Transverse colon (tissue), 4 donors: ENCODE results near the gene SLC17A3. TPM values are rescaled to one million over a fixed set of nuclear protein-coding genes. Genes with fewer than 3 reads are reported as not detected.

Experiments used
- DNase-seq: peaks from one replicate; pipeline ENCODE4 v3.0.0-alpha.2; 2019
- H3K27ac ChIP-seq, 4 donors: fragments of 200-600 bp; sonication (generic); 2 replicates each; pipeline ENCODE4 v1.5.1; 2016 to 2018; ENCODE audit warnings: inconsistent platforms in 4 of 4
- H3K27me3 ChIP-seq: fragments of 200-600 bp; sonication (generic); 2 replicates; pipeline ENCODE4 v1.5.1; 2017; ENCODE audit warnings: inconsistent platforms
- H3K36me3 ChIP-seq, 4 donors: fragments of 200-600 bp; sonication (generic); 2 replicates each; pipeline ENCODE4 v1.5.1; 2017 to 2019; ENCODE audit warnings: inconsistent platforms in 4 of 4
- H3K4me1 ChIP-seq, 4 donors: fragments of 200-600 bp; sonication (generic); 2 replicates each; pipeline ENCODE4 v1.5.1; 2017 to 2020; ENCODE audit warnings: inconsistent platforms in 4 of 4
- H3K4me3 ChIP-seq, 4 donors: fragments of 200-600 bp; sonication (generic); 1 replicate in 1 of 4; 2 replicates in 3 of 4; pipeline versions ENCODE4 v1.5.1 to v1.6.1; 2017 to 2019; ENCODE audit warnings: inconsistent platforms in 4 of 4
- H3K9me3 ChIP-seq, 2 donors: fragments of 200-600 bp; sonication (generic); 2 replicates each; pipeline ENCODE4 v1.5.1; 2017 to 2019; ENCODE audit warnings: inconsistent platforms in 2 of 2
- CTCF ChIP-seq, 5 experiments: fragments of 200-600 bp in 3 of 5; fragments of 450-650 bp in 2 of 5; sonication (generic) in 3 of 5; IDR thresholded peaks; 1 replicate in 2 of 5; 2 replicates in 3 of 5; pipeline ENCODE4 v1.5.1; 2016 to 2017; ENCODE audit warnings: antibody characterized with exemption in 5 of 5, inconsistent platforms in 3 of 5, mild to moderate bottlenecking in 2 of 5, moderate library complexity in 1 of 5
- EP300 ChIP-seq: sonication (generic); formaldehyde crosslinking; IDR thresholded peaks from one replicate; pipeline ENCODE4 v1.6.1; 2017; ENCODE audit warnings: antibody characterized with exemption, low read depth
- POLR2A ChIP-seq: fragments of 450-650 bp; IDR thresholded peaks from one replicate; pipeline ENCODE4 v1.6.1; 2016; ENCODE audit warnings: antibody characterized with exemption, mild to moderate bottlenecking, moderate library complexity
- POLR2AphosphoS5 ChIP-seq, 3 donors: sonication (generic); formaldehyde crosslinking; IDR thresholded peaks; one replicate each; pipeline ENCODE4 v1.6.1; 2016; ENCODE audit warnings: antibody characterized with exemption in 3 of 3
- WGBS, 2 donors: methylation state at CpG; one replicate each; pipeline ENCODE4 v1.1.5; 2018; ENCODE audit warnings: low coverage in 1 of 2; 5-methylcytosine and 5-hydroxymethylcytosine counted together
- in situ Hi-C, 4 donors: fragments of 200-750 bp; cut with MboI; loops; one replicate each; pipeline versions ENCODE4 v1.15.0 to v1.15.1; 2017; ENCODE audit warnings: low sequenced_read_pairs in 3 of 4, low pct_ligation_motif_present in 1 of 4, low pct_unique_long_range_greater_than_20kb in 1 of 4
- intact Hi-C: fragments of 100-400 bp; cut with DNase I; formaldehyde crosslinking; loops from one replicate; pipeline ENCODE4 v1.15.1; 2023; ENCODE audit warnings: low total_unique reads
- total RNA-seq, 4 donors: library from RNA; depleted of rRNA; stranded (reverse); fragments of >200 nt; gene quantifications; one replicate each; pipeline ENCODE4 v1.1.0, GENCODE V29; 2016

SLC17A3 gene
- total RNA-seq, 4 donors from 2014 or later = not detected

GRCh38 chr6:25869840-25870239 lies 4.2 kb downstream of the SLC17A3 start:
- no peaks in the 10 kb centered on the region for H3K36me3 ChIP-seq
- H3K9me3 ChIP-seq = no peaks in the 10 kb centered on the region
- intact Hi-C loops = no loop called here
- H3K27me3 ChIP-seq = no peaks in the 10 kb centered on the region
- WGBS, 2 donors = 42 to 86% methylated on average over 1 of the region's 1 CpG
- H3K4me1 ChIP-seq = no peaks in the 10 kb centered on the region
- H3K4me3 ChIP-seq = no peak overlapping the region
- H3K27ac ChIP-seq = no peak overlapping the region
- in situ Hi-C loops = no loop called here
- DNase-seq = no peak
- no peak for TF ChIP-seq POLR2AphosphoS5 (IDR thresholded peaks at IDR 0.05)
- TF ChIP-seq POLR2A = no peak

- TF ChIP-seq CTCF (IDR thresholded peaks at IDR 0.05) (no peak), POLR2AphosphoS5 (IDR thresholded peaks at IDR 0.05) (no peak), POLR2A (no peak), EP300 (no peak)
- no peaks in the 10 kb centered on the region for H3K4me1 ChIP-seq
- no peaks in the 10 kb centered on the region for H3K9me3 ChIP-seq
- no peak for DNase-seq
- no peaks in the 10 kb centered on the region for H3K27me3 ChIP-seq
- H3K27ac ChIP-seq = no peak overlapping the region
- in situ Hi-C loops = no loop called here
- 72 to 100% methylated on average over 1 to 3 of the region's 3 CpGs for WGBS, 2 donors
- no peaks in the 10 kb centered on the region for H3K36me3 ChIP-seq
- H3K4me3 ChIP-seq = no peak overlapping the region
- intact Hi-C loops = no loop called here
These were observed 5.4 kb downstream of the SLC17A3 start for GRCh38 chr6:25868436-25869183.

- DNase-seq = no peak
- H3K9me3 ChIP-seq = no peaks in the 10 kb centered on the region
- intact Hi-C loops (no loop called here), in situ Hi-C loops (no loop called here)
- WGBS, 2 donors = 67 to 68% methylated on average over 3 of the region's 3 CpGs
- no peaks in the 10 kb centered on the region for H3K36me3 ChIP-seq
- no peak for TF ChIP-seq CTCF (IDR thresholded peaks at IDR 0.05)
- no peak for TF ChIP-seq POLR2A
- TF ChIP-seq EP300 = no peak
- TF ChIP-seq POLR2AphosphoS5 (IDR thresholded peaks at IDR 0.05) = no peak
- no peaks in the 10 kb centered on the region for H3K27me3 ChIP-seq
- H3K4me3 ChIP-seq = no peak overlapping the region
- H3K4me1 ChIP-seq = no peaks in the 10 kb centered on the region
- no peak overlapping the region for H3K27ac ChIP-seq
These were observed 8.0 kb downstream of the SLC17A3 start for GRCh38 chr6:25866011-25866410.

- intact Hi-C loops (no loop called here), in situ Hi-C loops (no loop called here)
- no peak overlapping the region for H3K4me3 ChIP-seq
- 46 to 53% methylated on average over 2 of the region's 2 CpGs for WGBS, 2 donors
- H3K27me3 ChIP-seq = no peaks in the 10 kb centered on the region
- no peak for DNase-seq
- H3K9me3 ChIP-seq = no peaks in the 10 kb centered on the region
- H3K27ac ChIP-seq = no peak overlapping the region
- H3K4me1 ChIP-seq = no peaks in the 10 kb centered on the region
- TF ChIP-seq EP300 = no peak
- no peaks in the 10 kb centered on the region for H3K36me3 ChIP-seq
These were observed 10.7 kb downstream of the SLC17A3 start for GRCh38 chr6:25863360-25863759.

GRCh38 chr6:25862199-25862598 lies 11.8 kb downstream of the SLC17A3 start:
- Histone ChIP-seq H3K36me3 (no peaks in the 10 kb centered on the region), H3K4me1 (no peaks in the 10 kb centered on the region), H3K27ac (no peak overlapping the region), H3K27me3 (no peaks in the 10 kb centered on the region), H3K9me3 (no peaks in the 10 kb centered on the region), H3K4me3 (no peak overlapping the region)
- 84 to 85% methylated on average over 3 to 4 of the region's 4 CpGs for WGBS, 2 donors
- intact Hi-C loops (no loop called here), in situ Hi-C loops (no loop called here)
- DNase-seq = no peak
- TF ChIP-seq POLR2A (no peak), CTCF (IDR thresholded peaks at IDR 0.05) (no peak), POLR2AphosphoS5 (IDR thresholded peaks at IDR 0.05) (no peak)
